Stomach (tissue), 4 donors: ENCODE results near the gene TPO.
"Not testable (repeated sequence)": the region's sequence is repeated elsewhere in the genome, so short reads cannot be mapped to it uniquely, and the experiment has no call there.

Source experiments
- POLR2A ChIP-seq, 4 donors: fragments of 450-650 bp; IDR thresholded peaks; one replicate each; pipeline ENCODE4 v1.6.1; 2016; ENCODE audit warnings: antibody characterized with exemption in 4 of 4, control low read depth in 2 of 4, mild to moderate bottlenecking in 1 of 4, moderate library complexity in 1 of 4
- POLR2AphosphoS5 ChIP-seq, 3 donors: sonication (generic); formaldehyde crosslinking; IDR thresholded peaks; one replicate each; pipeline ENCODE4 v1.6.1; 2016; ENCODE audit warnings: antibody characterized with exemption in 3 of 3
- TF ChIP-seq, protein P1 (sequence below), 7 experiments: fragments of 450-650 bp in 4 of 7; fragments of 200-600 bp in 3 of 7; sonication (generic) in 3 of 7; IDR thresholded peaks; one replicate each; pipeline ENCODE4 v1.5.1; 2016 to 2019; ENCODE audit warnings: antibody characterized with exemption in 7 of 7, control low read depth in 2 of 7, mild to moderate bottlenecking in 1 of 7

DNA sequence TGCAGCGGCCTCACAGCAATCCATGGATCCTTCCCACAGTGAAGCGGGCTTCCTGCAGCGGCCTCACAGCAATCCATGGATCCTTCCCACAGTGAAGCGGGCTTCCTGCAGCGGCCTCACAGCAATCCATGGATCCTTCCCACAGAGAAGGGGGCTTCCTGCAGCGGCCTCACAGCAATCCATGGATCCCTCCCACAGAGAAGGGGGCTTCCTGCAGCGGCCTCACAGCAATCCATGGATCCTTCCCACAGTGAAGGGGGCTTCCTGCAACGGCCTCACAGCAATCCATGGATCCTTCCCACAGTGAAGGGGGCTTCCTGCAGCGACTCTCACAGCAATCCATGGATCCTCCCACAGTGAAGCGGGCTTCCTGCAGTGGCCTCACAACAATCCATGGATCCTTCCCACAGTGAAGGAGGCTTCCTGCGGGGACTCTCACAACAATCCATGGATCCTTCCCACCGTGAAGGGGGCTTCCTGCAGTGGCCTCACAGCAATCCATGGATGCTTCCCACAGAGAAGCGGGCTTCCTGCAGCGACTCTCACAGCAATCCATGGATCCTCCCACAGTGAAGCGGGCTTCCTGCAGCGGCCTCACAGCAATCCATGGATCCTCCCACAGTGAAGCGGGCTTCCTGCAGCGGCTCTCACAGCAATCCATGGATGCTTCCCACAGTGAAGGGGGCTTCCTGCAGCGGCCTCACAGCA lies 168.1 kb downstream of the TPO start:
- TF ChIP-seq, protein P1, sequence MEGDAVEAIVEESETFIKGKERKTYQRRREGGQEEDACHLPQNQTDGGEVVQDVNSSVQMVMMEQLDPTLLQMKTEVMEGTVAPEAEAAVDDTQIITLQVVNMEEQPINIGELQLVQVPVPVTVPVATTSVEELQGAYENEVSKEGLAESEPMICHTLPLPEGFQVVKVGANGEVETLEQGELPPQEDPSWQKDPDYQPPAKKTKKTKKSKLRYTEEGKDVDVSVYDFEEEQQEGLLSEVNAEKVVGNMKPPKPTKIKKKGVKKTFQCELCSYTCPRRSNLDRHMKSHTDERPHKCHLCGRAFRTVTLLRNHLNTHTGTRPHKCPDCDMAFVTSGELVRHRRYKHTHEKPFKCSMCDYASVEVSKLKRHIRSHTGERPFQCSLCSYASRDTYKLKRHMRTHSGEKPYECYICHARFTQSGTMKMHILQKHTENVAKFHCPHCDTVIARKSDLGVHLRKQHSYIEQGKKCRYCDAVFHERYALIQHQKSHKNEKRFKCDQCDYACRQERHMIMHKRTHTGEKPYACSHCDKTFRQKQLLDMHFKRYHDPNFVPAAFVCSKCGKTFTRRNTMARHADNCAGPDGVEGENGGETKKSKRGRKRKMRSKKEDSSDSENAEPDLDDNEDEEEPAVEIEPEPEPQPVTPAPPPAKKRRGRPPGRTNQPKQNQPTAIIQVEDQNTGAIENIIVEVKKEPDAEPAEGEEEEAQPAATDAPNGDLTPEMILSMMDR (IDR thresholded peaks at IDR 0.05): not testable (repeated sequence)
- not testable (repeated sequence) for TF ChIP-seq POLR2A, POLR2AphosphoS5 (IDR thresholded peaks at IDR 0.05)
